HT-29 (cell line): ENCODE data around the gene USP2. TPM values are rescaled to one million over a fixed set of nuclear protein-coding genes. Genes with fewer than 3 reads are reported as not detected.

Source experiments
- DNase-seq: peaks from one replicate; pipeline ENCODE4 v3.0.0-alpha.2; 2015; ENCODE audit warnings: low spot score
- total RNA-seq: library from RNA; depleted of rRNA; stranded (reverse); fragments of >200 nt; shearing (Covaris generic); gene quantifications from 2 replicates; pipeline ENCODE4 v1.2.3, GENCODE V29; 2014

Gene USP2
- total RNA-seq, 1 experiment from 2014 or later: 2.2 TPM

DNA sequence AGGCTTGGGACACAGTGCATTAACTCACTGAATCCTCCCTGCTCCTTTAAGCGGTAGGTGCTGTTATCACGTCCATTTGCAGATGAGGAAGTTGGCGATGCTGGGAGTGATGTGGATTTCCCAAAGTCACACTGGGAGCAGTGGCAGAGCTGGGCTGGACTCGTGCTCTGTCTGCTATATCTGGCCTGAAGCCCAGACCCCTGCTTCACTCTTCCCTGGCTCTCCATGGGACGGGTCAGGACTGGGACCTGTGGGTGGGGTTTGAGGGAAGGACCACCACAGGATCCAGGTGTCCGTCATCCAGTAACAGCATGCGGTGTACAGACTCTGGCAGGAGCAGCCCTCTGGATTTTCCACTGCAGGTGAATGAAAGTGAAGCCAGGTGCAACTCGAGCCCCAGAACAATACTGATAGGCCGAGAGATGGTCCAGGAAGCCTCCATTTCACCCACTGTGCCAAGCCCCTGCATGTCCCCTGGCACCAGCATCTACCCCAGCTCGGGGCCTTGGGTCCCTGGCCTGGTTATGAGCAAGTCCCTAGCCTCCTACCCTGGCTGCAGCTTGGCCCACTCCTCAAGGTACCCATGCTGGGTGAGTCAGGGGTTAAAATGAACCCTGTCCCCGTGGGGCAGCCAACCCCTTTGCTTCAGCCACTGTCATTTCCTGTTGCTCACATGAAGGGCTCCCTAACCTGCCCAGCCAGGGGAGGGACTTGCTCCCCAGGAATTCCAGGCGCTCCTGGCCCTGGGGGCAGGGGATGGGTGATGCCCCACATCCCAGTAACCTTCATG, 4.2 kb downstream of the USP2 start:
- DNase-seq: no peak

DNA sequence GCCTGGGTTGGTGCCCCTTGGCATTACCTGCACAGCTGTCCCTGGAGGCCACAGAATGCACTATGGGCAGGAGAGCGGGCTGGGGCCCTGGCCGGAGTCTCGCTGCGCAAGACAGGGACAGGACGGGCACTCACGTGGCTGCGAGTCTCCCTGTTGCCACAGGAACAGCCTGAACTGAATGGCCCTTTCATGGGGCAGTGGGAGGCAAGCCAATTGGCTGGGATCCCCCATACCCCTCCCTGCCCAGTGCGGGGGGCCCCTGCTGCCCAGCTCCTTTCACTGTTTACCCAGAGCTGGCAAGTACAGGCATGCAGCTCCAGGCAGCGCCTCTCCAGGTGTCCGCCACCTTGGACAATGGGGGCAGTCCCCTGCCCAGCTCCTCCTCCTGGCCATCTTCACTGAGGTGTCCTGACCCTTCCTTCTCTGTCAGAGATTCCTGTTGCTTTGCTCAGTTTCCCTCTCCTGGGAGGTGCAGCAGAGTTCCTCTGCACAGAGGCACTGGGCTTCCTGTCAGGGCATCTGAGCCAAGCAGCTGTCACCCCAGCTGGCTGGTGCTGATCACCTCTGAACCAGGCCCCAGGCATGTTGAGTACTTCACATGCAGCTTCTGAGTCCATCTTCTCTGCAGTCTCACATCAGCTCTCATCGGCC, 5.2 kb downstream of the USP2 start:
- no peak for DNase-seq

DNA sequence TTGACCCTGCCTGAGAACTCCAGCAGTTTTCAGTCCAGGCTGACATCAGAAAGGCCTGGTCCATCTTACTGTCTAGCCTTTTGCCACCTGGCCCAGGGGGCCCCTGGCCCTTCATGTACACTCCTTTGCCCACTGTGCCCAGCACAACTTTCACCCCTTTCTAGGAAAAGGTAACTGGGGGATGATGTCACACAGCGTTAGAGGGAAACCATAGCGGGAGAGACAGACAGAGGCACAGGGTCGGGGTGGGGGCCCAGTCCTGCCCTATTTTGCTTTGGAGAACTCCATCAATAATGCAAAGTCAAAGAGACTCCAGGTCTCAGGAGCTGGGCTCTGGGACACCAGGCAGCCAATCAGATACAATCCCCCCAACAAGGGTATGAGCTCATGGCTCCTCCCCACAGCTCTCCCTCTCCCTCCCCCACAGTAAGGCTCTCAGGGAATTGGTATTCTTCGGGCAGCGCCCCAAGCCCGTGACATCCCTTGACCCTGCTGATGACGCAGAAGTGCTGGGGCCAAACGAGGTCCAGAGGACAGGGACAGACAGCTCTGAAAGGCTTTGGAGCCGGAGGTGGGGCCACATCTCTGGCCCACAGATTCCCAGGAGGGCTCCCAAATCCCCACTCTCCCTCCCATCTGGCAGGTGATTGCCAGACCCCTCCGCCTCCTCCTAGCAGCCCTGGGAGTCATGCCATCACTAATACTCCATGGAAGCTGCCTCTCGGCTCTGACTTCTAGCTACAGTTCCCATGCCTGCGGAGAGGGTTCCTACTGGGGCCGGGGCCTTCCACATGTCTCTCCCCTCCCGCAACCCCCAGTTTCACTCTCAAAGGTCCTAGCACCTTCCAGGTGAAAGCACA, 5.9 kb downstream of the USP2 start:
- DNase-seq: no peak

- DNase-seq: no peak
Observed at GRCh38 chr11:119374632-119375336, 6.7 kb downstream of the USP2 start.

- peak; percentile 92 for DNase-seq
Observed at GRCh38 chr11:119373921-119374631, 7.4 kb downstream of the USP2 start.

DNA sequence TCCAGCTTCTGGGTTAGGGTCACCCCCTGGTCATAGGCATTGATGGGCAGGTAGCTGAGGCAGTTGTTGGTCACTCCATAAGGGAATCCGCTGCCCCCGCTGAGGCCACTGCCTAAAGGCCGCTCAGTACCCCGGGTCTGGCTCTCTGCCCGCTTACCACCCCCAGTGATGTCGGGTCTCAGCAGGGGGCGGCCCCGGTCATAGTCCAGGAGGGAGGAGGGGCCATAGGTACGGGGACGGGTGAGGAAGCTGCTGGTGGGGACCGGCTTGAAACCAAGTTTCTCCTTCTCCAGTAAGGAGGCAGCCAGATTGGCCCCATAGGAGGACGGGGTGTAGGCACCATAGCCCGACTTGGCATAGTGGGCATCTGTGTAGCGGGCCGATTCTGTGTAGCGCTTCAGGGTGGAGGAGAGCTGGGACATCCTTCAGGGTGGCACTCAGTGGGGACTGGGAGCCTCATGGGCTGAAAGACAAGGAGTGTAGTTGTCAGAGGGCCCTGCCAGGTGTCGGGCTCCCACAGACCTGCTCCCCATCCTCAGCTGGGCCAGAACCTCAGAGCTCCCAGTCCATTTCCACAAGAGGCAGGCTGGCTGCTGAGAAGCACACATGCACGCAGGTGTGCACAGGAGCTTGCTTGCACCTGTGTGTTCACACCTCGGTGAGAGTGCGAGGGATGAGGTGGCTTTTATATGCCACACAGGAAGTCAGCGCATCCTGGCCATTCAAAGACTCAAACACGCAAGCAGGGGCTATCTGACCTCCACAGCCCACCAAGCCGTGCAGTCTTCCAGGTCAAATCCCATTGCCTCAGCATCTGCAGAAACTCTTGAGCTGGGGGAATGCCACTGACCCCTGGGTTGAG, 8.2 kb downstream of the USP2 start:
- DNase-seq: no peak

- DNase-seq: no peak
Observed at GRCh38 chr11:119372260-119373058, 9.0 kb downstream of the USP2 start.

DNA sequence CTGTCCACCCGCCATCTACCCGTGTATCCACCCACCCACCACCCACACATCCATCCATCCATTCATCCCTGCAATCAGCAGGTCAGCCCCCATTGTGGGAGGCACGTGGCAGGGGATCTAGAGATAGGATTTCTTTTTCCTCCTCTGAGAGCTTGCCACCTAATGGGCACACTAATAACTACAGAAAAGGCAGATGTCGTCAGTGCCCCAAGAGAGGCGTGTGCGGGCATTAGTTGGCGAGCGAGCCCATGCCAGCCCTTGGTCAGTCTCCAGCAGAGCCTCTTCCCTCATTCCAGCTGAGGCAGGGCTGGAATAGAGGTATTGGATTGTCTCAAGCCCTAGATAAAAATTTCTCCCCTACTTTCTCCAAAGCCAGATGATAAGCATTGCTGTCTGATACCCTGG, 9.7 kb downstream of the USP2 start:
- DNase-seq: peak; percentile 62

DNA sequence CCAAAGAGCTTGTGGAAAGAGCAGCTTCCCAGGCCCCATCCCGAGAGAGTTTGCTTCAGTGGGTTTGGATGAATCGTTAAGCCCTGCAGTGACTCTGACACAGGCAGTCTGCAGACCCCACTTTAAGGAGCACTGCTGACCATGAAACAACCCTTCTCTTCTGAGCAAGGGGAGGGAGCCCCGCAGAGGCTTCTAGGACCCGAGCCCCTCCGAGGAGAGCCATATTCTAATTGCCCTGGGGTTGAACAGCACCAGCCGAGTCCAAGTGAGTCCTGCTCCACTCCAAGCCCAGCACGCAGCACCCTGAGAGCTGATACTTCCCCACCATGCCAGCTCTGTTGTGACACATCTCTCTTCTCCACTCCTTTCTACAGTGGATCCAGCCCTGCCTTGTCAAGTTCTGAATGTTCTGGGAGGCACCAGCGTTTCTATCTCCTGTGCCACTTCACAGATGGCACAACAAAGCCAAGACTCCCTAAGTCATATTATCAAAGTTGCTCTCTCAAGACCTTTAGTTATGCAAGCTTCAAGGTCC, 10.4 kb downstream of the USP2 start:
- no peak for DNase-seq

GRCh38 chr11:119370486-119371046, 10.9 kb downstream of the USP2 start:
- peak; percentile 34 for DNase-seq

GRCh38 chr11:119369132-119369925, 12.2 kb downstream of the USP2 start:
- DNase-seq: peak; percentile 49

DNA sequence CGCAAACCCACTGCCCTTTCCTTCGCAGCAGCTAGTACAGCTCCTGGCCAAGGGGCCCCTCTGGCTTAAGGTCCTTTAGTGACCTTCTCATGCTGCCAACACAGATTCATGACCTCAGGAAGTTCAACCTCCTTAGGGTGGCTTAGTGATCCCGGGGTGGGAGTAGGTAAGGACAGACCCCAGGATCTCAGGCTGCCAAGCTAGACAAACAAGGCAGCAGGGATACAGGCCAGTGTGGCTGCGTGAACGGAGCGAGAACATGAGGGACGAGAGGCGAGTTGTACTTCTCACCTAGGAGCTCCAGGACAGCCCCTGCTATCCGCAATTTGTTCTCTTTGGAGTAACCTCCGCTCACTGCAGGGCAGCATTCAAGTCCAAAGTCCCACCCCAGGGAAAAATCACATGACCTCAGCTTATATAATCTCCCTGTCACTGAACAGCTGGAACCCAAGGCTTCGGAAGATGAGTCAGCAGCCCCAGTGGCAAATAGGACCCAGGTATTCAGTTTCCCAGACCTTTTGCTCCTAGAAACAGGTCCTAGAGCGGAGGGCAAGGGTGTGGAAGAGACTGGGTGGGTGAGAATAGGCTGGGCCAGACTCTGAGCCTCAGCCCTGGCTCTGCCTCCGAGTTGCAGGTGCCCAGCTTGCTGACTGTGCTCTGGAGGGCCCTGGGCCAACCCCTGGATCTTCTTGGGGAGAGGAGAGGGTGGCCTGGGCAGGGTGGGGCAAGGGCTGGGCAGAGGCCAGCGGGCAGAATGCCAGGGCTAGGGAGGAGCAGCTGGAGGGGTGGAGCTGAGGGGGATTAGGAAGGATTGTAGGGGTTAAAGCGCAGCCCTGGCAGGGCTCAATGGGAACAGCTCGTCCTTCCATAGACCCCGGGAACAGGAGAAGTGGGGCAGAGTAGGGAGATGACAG, 13.1 kb downstream of the USP2 start:
- DNase-seq: peak; percentile 94

DNA sequence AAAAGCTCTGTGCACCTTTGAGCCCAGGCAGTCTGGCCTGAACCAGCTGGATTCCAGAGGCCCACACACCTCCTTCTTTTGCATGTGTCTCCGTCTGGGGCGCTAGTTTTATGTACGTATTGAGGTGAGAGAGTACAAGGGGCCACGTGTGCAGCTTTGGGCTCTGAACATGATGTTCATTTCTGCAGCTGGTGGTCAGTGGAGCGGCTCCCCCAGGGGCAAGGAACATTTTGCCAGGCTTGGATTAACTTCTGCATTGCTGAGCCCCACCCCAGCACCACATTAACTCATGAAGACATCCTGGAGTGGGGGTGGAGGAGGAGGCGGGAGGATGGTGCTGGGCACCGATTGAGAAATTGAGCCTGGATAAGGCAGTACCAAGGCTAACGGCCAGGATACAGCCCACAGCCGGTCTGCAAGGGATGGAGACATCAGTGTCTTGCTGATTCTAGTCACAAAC, 13.8 kb downstream of the USP2 start:
- peak; percentile 31 for DNase-seq

- DNase-seq: no peak
Observed at GRCh38 chr11:119366690-119367620, 14.5 kb downstream of the USP2 start.

DNA sequence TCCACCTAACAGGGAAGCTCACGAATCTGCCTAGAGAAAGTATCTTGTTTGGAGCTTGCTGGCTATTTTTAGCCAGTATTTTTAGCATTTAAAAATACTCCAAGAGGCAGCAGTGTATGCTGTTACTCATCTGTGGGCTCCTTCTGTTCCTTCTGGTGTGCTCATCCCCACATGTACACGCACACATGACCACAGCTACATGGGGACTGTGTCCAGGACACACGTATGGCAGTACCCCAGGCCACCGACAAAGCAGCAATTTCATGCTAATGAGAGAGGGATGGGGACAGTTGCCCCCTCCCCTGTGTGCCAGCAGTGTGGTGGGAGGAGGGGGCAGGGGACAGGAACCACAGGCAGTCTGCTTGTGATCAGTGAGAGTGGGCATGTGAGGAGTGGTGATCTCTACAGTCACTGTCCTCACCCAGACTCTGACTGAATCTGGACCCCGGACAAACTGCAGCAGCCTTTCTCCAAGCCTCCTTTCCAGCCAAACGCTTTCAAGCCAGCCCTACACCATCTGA, 16.4 kb downstream of the USP2 start:
- no peak for DNase-seq
